DMS114 treated with DMSO at 0.1 percent for 48 hours (cell line): ENCODE measurements around the gene SMG1.
"Not testable (repeated sequence)": the region's sequence is repeated elsewhere in the genome, so short reads cannot be mapped to it uniquely, and the experiment has no call there.

Source experiments
- DNase-seq: peaks from one replicate; lab custom pipeline; 2025; ENCODE audit not compliant: unreplicated experiment; lab: John Stamatoyannopoulos, UW

SMG1 gene

DNA sequence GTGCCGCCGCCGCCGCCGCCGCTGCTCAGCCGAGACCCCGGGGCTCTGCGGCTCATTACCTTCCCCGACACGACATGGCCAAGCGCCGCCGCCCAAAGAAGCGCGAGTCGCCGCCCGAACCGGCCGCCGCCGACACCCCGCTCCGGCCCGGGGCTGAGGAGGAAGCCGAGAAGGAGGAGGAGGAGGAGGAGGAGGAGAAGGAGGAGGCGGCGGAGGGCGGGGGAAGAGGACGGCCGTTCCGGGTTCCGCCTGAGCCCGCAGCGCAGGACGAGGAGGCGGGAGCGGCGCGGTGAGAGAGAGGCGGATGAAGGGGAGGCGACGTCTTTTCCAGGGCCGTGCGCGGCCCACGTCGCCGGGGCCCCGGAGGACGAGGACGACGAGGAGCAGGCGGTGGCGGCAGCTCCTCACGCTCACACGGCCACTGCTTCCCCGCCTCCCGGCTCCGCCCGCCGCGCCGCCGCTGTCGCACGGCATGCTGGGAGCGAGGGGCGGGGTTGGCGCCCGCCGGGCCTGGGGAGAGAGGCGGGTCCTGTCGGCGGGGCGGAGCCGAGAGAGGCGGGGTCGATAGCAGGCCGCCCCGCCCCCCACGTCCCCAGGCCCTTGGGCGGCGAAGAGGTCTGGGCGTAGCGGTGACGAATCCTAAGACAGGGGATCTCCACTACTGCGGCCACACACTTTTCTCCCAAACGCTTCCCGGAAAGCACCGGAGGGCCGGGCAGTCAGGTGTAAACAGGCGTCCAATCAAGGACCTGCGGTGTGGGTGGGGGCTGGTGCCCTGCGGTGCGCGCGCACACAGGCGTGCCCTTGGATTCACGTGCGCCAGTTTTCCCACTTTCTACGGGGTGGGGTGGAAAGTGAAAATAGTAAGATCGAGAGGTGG lies at the start of gene SMG1:
Gene SMG1 (minus strand): TSS at position 423 of the 880 bp plus-strand sequence. CDS start 367 bp downstream, at position 56.
- DNase-seq = peak; percentile 82

DNA sequence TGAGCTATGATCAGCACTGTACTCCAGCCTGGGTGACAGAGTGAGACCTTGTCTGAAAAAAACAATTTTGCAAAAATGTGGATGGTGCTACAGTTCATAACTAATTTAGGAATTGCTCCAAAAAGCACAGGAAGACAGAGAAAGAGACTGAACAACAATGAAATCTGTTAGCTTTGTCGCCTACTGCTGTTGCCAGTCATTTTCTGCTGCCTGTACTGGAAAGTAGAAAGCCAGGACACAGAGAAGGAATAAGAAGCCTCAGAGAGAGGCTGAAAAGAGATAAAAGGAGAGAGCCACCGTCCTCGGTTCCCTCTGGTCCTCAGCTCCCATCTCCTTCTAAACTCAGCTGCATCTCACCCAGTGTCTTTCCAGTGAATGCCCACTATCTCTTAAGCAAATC lies 48.9 kb upstream of the SMG1 start:
- no peak for DNase-seq

DNA sequence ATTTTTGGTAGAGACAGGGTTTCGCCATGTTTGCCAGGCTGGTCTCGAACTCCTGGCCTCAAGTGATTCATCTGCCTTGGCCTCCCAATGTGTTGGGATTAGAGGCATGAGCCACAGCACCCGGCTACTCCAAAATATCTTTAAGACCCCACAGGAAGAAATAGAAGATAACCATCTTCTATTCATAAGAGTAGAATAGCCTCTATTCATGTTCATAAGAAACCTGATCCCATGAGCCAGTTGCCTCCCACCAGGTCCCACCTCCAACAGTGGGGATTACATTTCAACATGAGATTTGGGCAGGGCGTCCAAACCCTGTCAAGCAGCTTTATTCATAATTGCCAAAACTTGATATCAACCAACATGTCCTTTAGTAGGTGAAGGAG lies 43.6 kb upstream of the SMG1 start:
- DNase-seq = no peak

DNA sequence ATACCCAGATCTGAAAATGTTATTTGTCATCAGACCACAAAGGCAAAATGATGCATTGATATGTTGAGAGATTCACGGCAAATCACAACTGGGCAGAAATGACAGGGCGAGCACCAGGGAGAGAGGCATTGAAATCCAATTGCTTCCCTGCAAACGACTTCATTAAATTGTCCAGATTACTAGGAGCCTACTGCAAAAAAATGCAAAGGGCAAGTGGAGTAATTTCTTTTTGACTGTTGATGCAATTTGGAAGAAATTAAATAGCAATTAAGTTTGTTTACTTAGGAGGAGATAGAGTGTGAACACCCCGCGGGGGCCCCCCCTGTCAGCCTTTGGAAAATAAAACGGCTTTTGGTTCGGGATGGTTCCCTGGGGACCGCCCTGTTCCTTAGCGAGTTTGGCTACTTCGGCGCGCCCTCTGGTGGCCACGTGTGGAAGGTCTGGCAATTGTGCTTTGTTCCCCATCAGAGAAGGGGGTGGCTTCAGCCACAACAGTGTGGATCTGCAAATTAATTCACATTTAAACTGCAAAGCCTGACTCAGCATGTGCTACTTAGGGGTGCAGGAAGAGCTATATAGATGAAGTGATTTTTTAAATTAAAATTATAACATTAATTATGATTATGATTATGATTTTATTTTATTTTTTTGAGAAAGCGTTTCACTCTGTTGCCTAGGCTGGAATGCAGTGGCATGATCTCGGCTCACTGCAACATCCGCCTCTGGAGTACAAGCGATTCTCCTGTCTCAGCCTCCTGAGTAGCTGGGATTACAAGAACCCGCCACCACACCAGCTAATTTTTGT lies 43.0 kb upstream of the SMG1 start:
- peak; percentile 69 for DNase-seq

DNA sequence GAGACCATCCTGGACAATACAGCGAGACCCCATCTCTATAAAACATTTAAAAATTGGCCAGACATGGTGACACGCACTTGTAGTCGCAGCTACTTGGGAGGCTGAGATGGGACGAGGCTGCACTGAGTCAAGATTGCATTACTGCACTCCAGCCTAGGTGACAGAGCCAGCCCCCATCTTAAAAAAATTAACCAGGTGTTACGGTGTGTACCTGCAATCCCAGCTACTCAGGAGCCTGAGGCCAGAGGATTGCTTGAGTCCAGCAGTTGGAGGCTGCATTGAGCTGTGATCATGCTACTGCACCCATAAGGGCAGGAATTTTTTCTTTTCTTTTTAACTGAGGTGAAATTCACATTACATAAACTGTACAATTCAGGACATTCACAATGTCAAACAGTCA lies 40.6 kb upstream of the SMG1 start:
- no peak for DNase-seq

- no peak for DNase-seq
Observed at GRCh38 chr16:18965555-18965954, 39.3 kb upstream of the SMG1 start.

GRCh38 chr16:18959031-18959505 lies 32.9 kb upstream of the SMG1 start:
- DNase-seq = no peak

- DNase-seq = no peak
Observed at GRCh38 chr16:18958621-18959029, 32.4 kb upstream of the SMG1 start.

DNA sequence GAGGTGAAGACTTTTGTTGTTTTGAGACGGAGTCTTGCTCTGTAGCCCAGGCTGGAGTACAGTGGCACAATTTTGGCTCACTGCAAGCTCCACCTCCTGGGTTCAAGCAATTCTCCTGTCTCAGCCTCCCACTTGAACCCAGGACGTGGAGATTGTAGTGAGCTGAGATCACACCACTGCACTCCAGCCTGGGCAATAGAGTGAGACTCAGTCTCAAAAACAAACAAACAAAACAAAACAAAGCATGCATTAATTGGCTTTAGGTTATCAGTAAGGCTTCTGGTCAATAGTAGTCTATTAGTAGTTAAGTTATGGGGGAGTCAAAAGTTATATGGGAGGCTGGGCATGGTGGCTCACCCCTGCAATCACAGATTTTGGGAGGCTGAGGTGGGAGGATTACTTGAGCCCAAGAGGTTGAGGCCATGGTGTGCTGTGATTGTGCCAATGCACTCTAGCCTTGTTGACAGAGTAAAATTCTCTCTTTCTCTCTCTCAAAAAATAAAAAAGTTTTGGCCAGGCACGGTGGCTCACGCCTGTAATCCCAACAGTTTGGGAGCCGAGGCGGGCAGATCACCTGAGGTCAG lies 30.5 kb upstream of the SMG1 start:
- DNase-seq = not testable (repeated sequence)

DNA sequence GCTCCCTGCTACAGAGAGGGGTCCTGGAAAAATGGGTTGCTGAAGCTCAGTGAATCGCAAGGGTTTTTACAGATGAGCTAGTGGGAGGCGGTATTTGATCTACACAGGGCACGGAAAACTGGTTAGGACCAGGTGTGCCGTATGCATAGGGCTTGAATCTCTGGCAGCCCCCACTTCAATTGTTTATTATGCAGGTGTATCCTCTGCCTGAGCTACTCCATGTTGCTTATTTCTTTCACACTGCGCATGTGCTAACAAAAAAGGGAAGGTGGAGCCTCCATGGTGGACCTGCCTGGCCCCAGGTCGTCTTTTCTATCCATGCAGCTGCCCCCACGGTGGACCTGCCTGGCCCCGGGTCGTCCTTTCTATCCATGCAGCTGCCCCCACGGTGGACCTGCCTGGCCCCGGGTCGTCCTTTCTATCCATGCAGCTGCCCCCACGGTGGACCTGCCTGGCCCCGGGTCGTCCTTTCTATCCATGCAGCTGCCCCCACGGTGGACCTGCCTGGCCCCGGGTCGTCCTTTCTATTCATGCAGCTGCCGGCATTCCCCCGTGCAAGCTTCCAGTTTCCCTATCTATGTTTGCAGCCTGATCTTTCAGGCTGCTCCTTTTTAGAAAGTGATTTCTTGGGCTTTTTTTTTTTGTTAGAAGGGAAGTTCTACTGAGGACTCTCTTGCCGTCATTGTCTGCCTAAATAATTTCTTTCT lies 29.8 kb upstream of the SMG1 start:
- not testable (repeated sequence) for DNase-seq

DNA sequence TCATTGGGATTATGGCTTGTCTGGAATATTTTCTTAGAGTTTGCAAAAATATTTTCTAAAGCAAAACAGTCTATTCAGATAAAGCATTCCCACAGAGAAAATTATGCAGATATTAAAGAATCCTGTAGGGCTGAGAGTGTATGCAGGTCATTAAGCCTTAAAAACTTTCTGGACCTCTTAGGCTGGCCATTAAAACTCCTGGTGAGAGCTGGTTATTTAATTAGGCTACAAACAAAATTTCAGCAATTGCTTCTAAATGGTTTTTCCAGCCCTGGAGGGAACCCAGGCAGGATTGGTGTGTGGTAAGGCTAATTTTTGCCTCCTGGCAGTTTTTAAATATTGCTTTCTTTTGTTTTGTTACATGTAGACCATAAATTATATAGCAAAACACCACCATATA lies 27.3 kb upstream of the SMG1 start:
- no peak for DNase-seq

- DNase-seq = no peak
Observed at GRCh38 chr16:18950469-18951185, 24.4 kb upstream of the SMG1 start.

GRCh38 chr16:18948372-18949020 lies 22.3 kb upstream of the SMG1 start:
- no peak for DNase-seq

DNA sequence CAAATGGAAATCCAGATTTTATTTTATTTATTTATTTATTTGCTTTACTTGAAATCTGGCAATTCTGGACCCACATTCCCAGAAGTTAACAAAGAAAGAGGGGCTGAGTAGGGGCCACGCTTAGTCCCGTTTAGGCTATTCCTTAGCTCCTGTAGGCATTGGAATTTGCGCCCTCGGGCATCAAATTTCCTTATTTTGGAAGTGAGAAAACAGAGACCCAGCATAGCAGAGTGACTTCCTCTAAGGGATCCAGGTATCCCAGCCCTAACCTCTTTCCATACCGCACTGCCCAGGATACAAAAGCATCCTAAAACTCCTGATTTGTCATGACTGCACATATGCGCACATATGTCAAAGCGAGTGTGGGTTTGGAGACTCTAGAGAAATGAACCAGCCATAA lies 19.0 kb upstream of the SMG1 start:
- no peak for DNase-seq

DNA sequence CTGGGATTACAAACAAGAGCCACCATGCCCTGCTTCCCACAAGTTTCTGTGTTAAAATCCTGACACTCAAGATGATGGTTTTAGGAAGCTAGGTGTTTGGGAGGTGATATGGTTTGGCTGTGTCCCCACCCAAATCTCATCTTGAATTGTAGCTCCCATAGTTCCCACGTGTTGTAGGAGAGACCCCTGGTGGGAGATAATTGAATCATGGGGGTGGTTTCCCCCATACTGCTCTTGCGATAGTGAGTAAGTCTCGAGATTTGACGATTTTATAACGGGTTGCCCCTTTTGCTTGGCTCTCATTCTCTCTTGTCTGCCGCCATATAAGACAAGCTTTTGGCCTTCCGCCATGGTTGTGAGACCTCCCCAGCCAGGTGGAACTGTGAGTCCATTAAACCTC lies 17.2 kb upstream of the SMG1 start:
- no peak for DNase-seq

DNA sequence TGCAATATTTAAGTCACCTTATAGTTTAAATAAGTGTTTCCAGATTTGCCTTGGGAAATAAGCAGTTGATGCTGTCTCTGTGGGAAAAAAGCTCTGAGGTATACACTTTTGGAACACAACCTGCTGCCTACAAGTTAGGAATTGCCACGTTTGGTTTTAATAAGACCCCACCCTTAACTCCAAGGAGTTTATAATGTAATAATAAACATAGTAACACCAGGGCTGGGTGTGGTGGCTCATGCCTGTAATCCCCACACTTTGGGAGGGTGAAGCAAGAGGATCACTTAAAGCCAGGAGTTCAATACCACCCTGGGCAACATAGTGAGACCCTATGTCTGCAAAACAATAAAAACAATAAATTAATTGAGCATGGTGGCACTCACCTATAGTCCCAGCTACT lies 15.9 kb upstream of the SMG1 start:
- no peak for DNase-seq

- DNase-seq = no peak
Observed at GRCh38 chr16:18941471-18941870, 15.3 kb upstream of the SMG1 start.

GRCh38 chr16:18938986-18939385 lies 12.8 kb upstream of the SMG1 start:
- DNase-seq = no peak

DNA sequence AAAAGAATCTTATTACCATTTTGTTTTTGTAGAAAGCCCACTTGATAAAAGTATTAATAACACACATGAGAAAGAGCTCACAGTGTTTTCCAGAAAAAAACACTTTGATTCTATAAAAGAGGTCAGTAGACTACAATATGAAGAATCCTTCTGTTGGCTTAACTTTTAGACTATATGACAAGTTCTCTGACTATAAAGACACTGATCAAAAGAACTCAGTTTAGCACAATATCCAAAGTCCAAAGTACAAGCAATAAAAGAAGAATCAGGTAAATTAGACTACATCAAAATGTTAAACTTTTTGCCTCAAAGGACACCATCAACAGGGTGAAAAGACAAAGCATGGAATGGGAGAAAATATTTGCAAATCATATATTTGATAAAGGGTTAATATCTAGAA lies 11.2 kb upstream of the SMG1 start:
- DNase-seq = no peak
